PC-3 (cell line): Measurements from ENCODE around the gene MGAT4B. TPM values are rescaled to one million over a fixed set of nuclear protein-coding genes. Genes with fewer than 3 reads are reported as not detected.

Source experiments
- ATAC-seq: fragments of 200-7000 bp; cut with Tn5 transposase; 2 replicates; pipeline ENCODE4 v1.9.1; 2020; ENCODE audit warnings: mild to moderate bottlenecking, moderate library complexity
- BruUV-seq: library from RNA; stranded (reverse); fragments of 400-500 nt; replicated peaks from 2 replicates; lab custom pipeline; 2021; lab: Mats Ljungman, UMichigan
- CTCF ChIA-PET: fragments of 300-600 bp; sonication (Branson Sonifier 250); formaldehyde crosslinking; loops from one replicate; lab custom pipeline; 2022; ENCODE audit warnings: antibody characterized with exemption; lab: Charles Lee
- POLR2A ChIA-PET: fragments of 300-600 bp; sonication (Branson Sonifier 250); formaldehyde crosslinking; loops from one replicate; lab custom pipeline; 2022; ENCODE audit warnings: antibody characterized with exemption; ENCODE audit not compliant: unreplicated experiment; lab: Charles Lee
- DNase-seq: peaks from one replicate; pipeline ENCODE4 v3.0.0-alpha.2; 2015
- H2AFZ ChIP-seq: fragments of 300-600 bp; sonication (generic); 2 replicates; pipeline ENCODE4 v1.6.0; 2016; ENCODE audit warnings: antibody characterized with exemption, low read length
- H3F3A ChIP-seq: fragments of 300-600 bp; sonication (generic); one replicate; pipeline ENCODE4 v1.6.0; 2017; ENCODE audit warnings: antibody characterized with exemption, low read length, control low read depth, mild to moderate bottlenecking; ENCODE audit not compliant: unreplicated experiment
- H3K27ac ChIP-seq: fragments of 300-600 bp; sonication (generic); 2 replicates; pipeline ENCODE4 v1.5.1; 2016; ENCODE audit warnings: mild to moderate bottlenecking, low read length
- H3K27me3 ChIP-seq: fragments of 300-600 bp; sonication (generic); 2 replicates; pipeline ENCODE4 v1.6.1; 2016; ENCODE audit warnings: low read length, mixed read lengths
- H3K36me3 ChIP-seq: fragments of 300-600 bp; sonication (generic); 2 replicates; pipeline ENCODE4 v1.6.1; 2016; ENCODE audit warnings: low read depth, mixed run types, low read length, mixed read lengths
- H3K4me1 ChIP-seq: fragments of 300-600 bp; sonication (generic); 2 replicates; pipeline ENCODE4 v1.5.1; 2016; ENCODE audit warnings: low read length; ENCODE audit not compliant: insufficient read depth
- H3K4me2 ChIP-seq: fragments of 300-600 bp; sonication (generic); 2 replicates; pipeline ENCODE4 v1.6.0; 2016; ENCODE audit warnings: low read length
- H3K4me3 ChIP-seq: fragments of 300-600 bp; sonication (generic); 2 replicates; pipeline ENCODE4 v1.5.1; 2016; ENCODE audit warnings: mild to moderate bottlenecking, low read length, mixed read lengths
- H3K79me2 ChIP-seq: fragments of 300-600 bp; sonication (generic); 2 replicates; pipeline ENCODE4 v1.6.1; 2017; ENCODE audit warnings: low read length, mixed read lengths
- H3K9ac ChIP-seq: fragments of 300-600 bp; sonication (generic); 2 replicates; pipeline ENCODE4 v1.6.0; 2016; ENCODE audit warnings: mild to moderate bottlenecking, low read length
- H3K9me2 ChIP-seq: fragments of 300-600 bp; sonication (generic); replicated peaks from 2 replicates; pipeline ENCODE4 v1.6.1; 2016; ENCODE audit warnings: mixed run types, low read length, mixed read lengths
- H3K9me3 ChIP-seq: fragments of 300-600 bp; sonication (generic); 2 replicates; pipeline ENCODE4 v1.6.1; 2016; ENCODE audit warnings: low read length, mixed read lengths
- H4K20me1 ChIP-seq: fragments of 300-600 bp; sonication (generic); 2 replicates; pipeline ENCODE4 v1.6.1; 2016; ENCODE audit warnings: low read length, mixed read lengths
- EZH2 ChIP-seq: fragments of 300-600 bp; sonication (generic); IDR thresholded peaks from one replicate; pipeline ENCODE4 v1.6.1; 2017; ENCODE audit warnings: antibody characterized with exemption, mild to moderate bottlenecking, low read length; ENCODE audit not compliant: unreplicated experiment
- EZH2phosphoT487 ChIP-seq: fragments of 300-600 bp; sonication (generic); IDR thresholded peaks from 2 replicates; pipeline ENCODE4 v1.6.1; 2018; ENCODE audit warnings: mild to moderate bottlenecking, antibody characterized with exemption, low read length, borderline replicate concordance
- intact Hi-C: fragments of 100-400 bp; cut with micrococcal nuclease; formaldehyde crosslinking; loops from 2 replicates; pipeline ENCODE4 v1.9.0; 2023
- total RNA-seq: library from RNA; depleted of rRNA; stranded (reverse); fragments of >200 nt; gene quantifications from 2 replicates; pipeline ENCODE4 v1.2.3, GENCODE V29; 2014
- TF ChIP-seq, protein P1 (sequence below): fragments of 300-600 bp; sonication (generic); conservative IDR thresholded peaks from 2 replicates; pipeline ENCODE4 v1.5.1; 2017; ENCODE audit warnings: antibody characterized with exemption, low read depth, mild to moderate bottlenecking, low read length

The MGAT4B gene
- total RNA-seq, 1 experiment from 2014 or later: 88.9 TPM

DNA sequence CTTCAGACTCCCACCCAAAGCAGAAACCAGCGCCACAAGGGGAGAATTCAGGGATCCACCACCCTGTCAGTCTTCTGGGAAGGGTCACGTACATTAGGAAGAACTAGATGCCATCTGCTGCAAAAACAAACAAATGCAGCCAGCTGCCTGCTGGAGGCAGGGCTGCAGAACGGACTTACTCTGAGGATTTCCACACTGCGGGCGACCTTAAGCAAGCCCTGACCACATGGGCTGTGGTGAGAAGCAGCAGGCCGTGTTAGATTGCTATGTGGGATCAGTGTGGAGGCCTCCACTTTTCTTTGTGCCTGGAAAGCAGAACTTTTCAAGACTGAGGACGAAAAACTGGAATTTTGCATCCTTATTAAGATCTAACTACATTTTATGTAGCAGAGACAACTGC, 26.3 kb downstream of the MGAT4B start:
- H3K27me3 ChIP-seq: no peaks in the 10 kb centered on the region
- no peaks in the 10 kb centered on the region for H3F3A ChIP-seq
- BruUV-seq: no TSS peak
- intact Hi-C loops: no loop called here
- H4K20me1 ChIP-seq: no peaks in the 10 kb centered on the region
- H3K4me3 ChIP-seq: no peak overlapping the region
- CTCF ChIA-PET: no interaction called here
- no peaks in the 10 kb centered on the region for H3K9me3 ChIP-seq
- no peaks in the 10 kb centered on the region for H3K9me2 ChIP-seq
- POLR2A ChIA-PET: no interaction called here
- no peak overlapping the region for H3K27ac ChIP-seq
- DNase-seq (no peak), ATAC-seq (no peak)
- no peak overlapping the region for H3K9ac ChIP-seq
- TF ChIP-seq, protein P1, sequence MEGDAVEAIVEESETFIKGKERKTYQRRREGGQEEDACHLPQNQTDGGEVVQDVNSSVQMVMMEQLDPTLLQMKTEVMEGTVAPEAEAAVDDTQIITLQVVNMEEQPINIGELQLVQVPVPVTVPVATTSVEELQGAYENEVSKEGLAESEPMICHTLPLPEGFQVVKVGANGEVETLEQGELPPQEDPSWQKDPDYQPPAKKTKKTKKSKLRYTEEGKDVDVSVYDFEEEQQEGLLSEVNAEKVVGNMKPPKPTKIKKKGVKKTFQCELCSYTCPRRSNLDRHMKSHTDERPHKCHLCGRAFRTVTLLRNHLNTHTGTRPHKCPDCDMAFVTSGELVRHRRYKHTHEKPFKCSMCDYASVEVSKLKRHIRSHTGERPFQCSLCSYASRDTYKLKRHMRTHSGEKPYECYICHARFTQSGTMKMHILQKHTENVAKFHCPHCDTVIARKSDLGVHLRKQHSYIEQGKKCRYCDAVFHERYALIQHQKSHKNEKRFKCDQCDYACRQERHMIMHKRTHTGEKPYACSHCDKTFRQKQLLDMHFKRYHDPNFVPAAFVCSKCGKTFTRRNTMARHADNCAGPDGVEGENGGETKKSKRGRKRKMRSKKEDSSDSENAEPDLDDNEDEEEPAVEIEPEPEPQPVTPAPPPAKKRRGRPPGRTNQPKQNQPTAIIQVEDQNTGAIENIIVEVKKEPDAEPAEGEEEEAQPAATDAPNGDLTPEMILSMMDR: no peak
- no peak for TF ChIP-seq EZH2
- TF ChIP-seq EZH2phosphoT487: no peak
- no peaks in the 10 kb centered on the region for H3K79me2 ChIP-seq
- H3K4me2 ChIP-seq: no peak overlapping the region
- no peaks in the 10 kb centered on the region for H3K36me3 ChIP-seq
- no peaks in the 10 kb centered on the region for H3K4me1 ChIP-seq
- H2AFZ ChIP-seq: no peak overlapping the region

DNA sequence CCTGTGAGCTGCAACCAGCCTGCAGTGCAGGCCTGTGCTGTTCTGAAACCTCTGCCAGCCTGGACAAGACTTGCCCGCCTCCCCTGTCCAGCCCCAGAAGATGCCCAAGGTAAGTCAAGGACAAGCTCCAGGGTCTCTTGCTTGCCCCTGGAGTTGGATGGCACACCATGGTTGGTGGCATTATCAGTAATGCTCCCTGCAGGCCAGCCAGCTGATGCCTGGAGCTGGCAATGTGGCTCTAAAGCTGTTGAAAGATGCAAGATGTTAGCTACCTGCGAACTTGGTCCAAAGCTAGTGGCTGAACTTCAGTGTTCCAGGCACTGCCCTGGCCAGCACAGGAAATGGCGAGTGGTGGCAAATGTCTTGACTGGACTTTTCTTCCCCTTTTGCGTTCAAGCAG, 26.8 kb downstream of the MGAT4B start:
- H3K36me3 ChIP-seq: no peaks in the 10 kb centered on the region
- no peak overlapping the region for H3K9ac ChIP-seq
- ATAC-seq: no peak
- intact Hi-C loops: no loop called here
- H3K9me2 ChIP-seq: no peaks in the 10 kb centered on the region
- H3K9me3 ChIP-seq: no peaks in the 10 kb centered on the region
- no peaks in the 10 kb centered on the region for H4K20me1 ChIP-seq
- CTCF ChIA-PET: no interaction called here
- H3K4me1 ChIP-seq: no peaks in the 10 kb centered on the region
- H3K79me2 ChIP-seq: no peaks in the 10 kb centered on the region
- H3F3A ChIP-seq: no peaks in the 10 kb centered on the region
- POLR2A ChIA-PET: no interaction called here
- H3K27ac ChIP-seq: no peak overlapping the region
- no peak overlapping the region for H2AFZ ChIP-seq
- no peaks in the 10 kb centered on the region for H3K27me3 ChIP-seq
- TF ChIP-seq EZH2: no peak
- no peak for TF ChIP-seq EZH2phosphoT487
- TF ChIP-seq, protein P1: no peak
- no peak for DNase-seq
- no peak overlapping the region for H3K4me2 ChIP-seq
- H3K4me3 ChIP-seq: no peak overlapping the region
- no TSS peak for BruUV-seq

DNA sequence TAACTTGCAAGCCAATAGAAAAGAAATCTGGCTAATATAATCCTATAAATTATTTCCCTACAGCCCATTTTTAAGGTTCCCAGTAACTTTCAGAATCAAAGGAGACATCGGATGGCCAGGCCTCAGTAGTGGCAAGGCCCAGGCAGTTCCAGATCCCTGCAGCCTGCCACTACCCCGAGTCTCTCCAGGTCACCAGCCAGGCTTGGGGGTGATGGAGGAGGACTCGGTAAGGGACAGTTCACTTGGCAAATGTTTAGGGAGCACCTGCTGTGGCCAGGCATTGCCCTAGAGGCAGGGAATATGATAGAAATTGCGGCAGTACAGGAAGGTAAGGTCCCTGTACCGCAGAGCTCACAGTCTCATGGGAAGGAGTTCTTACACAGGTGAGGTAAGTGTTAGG, 28.1 kb downstream of the MGAT4B start:
- no peak for ATAC-seq

More for the DNA sequence above, 28.1 kb downstream of the MGAT4B start:
- no peak overlapping the region for H2AFZ ChIP-seq
- intact Hi-C loops: no loop called here
- CTCF ChIA-PET: no interaction called here
- no peaks in the 10 kb centered on the region for H3K27me3 ChIP-seq
- no peak for DNase-seq
- H3K27ac ChIP-seq: no peak overlapping the region
- H3K9ac ChIP-seq: no peak overlapping the region
- no peaks in the 10 kb centered on the region for H3K9me2 ChIP-seq
- H3K9me3 ChIP-seq: no peaks in the 10 kb centered on the region
- no peak overlapping the region for H3K4me3 ChIP-seq
- no peaks in the 10 kb centered on the region for H3K4me1 ChIP-seq
- no peaks in the 10 kb centered on the region for H3F3A ChIP-seq
- H3K36me3 ChIP-seq: no peaks in the 10 kb centered on the region; the same call in 1 of the 2 replicates
- H3K4me2 ChIP-seq: no peak overlapping the region
- POLR2A ChIA-PET: no interaction called here
- TF ChIP-seq EZH2 (no peak), EZH2phosphoT487 (no peak)
- TF ChIP-seq, protein P1: no peak
- no peaks in the 10 kb centered on the region for H3K79me2 ChIP-seq
- no TSS peak for BruUV-seq
- H4K20me1 ChIP-seq: no peaks in the 10 kb centered on the region
